H1 (cell line): ENCODE results near the gene BRPF3. TPM values are rescaled to one million over a fixed set of nuclear protein-coding genes. Genes with fewer than 3 reads are reported as not detected.

Experiments
- CTCF ChIA-PET: fragments of 300-600 bp; sonication (Branson Sonifier 250); formaldehyde crosslinking; loops from one replicate; lab custom pipeline; 2021; ENCODE audit not compliant: partially characterized antibody; lab: Charles Lee
- POLR2A ChIA-PET: fragments of 300-600 bp; sonication (Branson Sonifier 250); formaldehyde crosslinking; loops from one replicate; lab custom pipeline; 2021; ENCODE audit warnings: inconsistent platforms; ENCODE audit not compliant: partially characterized antibody; lab: Charles Lee
- DNase-seq, 2 experiments: peaks; one replicate each; pipeline versions ENCODE4 v3.0.0 to v3.0.0-alpha.2; 2010 to 2022; ENCODE audit warnings: low spot score in 2 of 2, low read depth in 1 of 2, mixed read lengths in 1 of 2
- FAIRE-seq: peaks from 2 replicates; lab custom pipeline; 2011; peaks lifted over from hg19 to GRCh38; lab: Jason Lieb, UNC
- H2AFZ ChIP-seq: 2 replicates; pipeline ENCODE4 v1.8.1; 2012; ENCODE audit warnings: low read length, inconsistent platforms
- H2AK5ac ChIP-seq: 2 replicates; pipeline ENCODE4 v1.6.1; 2013; ENCODE audit warnings: low read depth, low read length
- H2BK120ac ChIP-seq: replicated peaks from 2 replicates; pipeline ENCODE3; 2013; ENCODE audit warnings: low read depth, low read length, inconsistent platforms
- H2BK12ac ChIP-seq: 2 replicates; pipeline ENCODE4 v1.6.1; 2013; ENCODE audit warnings: low read depth, low read length
- H2BK15ac ChIP-seq: 2 replicates; pipeline ENCODE4 v1.6.1; 2013; ENCODE audit warnings: low read length
- H2BK20ac ChIP-seq: 2 replicates; pipeline ENCODE4 v1.6.1; 2013; ENCODE audit warnings: low read length
- H2BK5ac ChIP-seq: 2 replicates; pipeline ENCODE4 v1.6.1; 2013; ENCODE audit warnings: low read depth, low read length
- H3K14ac ChIP-seq: 2 replicates; pipeline ENCODE4 v1.6.1; 2013; ENCODE audit warnings: inconsistent platforms; ENCODE audit not compliant: insufficient read length
- H3K18ac ChIP-seq: 2 replicates; pipeline ENCODE4 v1.6.1; 2013; ENCODE audit warnings: low read length; ENCODE audit errors: extremely low read depth
- H3K23ac ChIP-seq: 2 replicates; pipeline ENCODE4 v1.6.1; 2013; ENCODE audit warnings: inconsistent platforms; ENCODE audit not compliant: insufficient read length
- H3K23me2 ChIP-seq: 2 replicates; pipeline ENCODE4 v1.6.1; 2013; ENCODE audit warnings: low read depth, low read length
- H3K27ac ChIP-seq: 2 replicates; pipeline ENCODE4 v1.6.1; 2011; ENCODE audit warnings: low read depth, low read length, inconsistent platforms
- H3K27me3 ChIP-seq, 4 experiments: replicated peaks in 1 of 4; 1 replicate in 1 of 4; 2 replicates in 3 of 4; pipeline versions ENCODE4 v1.6.1 to v1.8.1; 2011 to 2013; ENCODE audit warnings: low read length in 3 of 4, mild to moderate bottlenecking in 3 of 4, inconsistent platforms in 2 of 4, mixed read lengths in 2 of 4, moderate library complexity in 1 of 4; ENCODE audit not compliant: control insufficient read depth in 3 of 4, insufficient read depth in 3 of 4; ENCODE audit errors: extremely low read depth in 1 of 4
- H3K36me3 ChIP-seq, 4 experiments: 2 replicates each; pipeline versions ENCODE4 v1.6.1 to v1.8.1; 2011 to 2013; ENCODE audit warnings: mild to moderate bottlenecking in 4 of 4, low read length in 3 of 4, moderate library complexity in 2 of 4, control low read depth in 1 of 4, inconsistent platforms in 1 of 4; ENCODE audit not compliant: insufficient read depth in 4 of 4, control insufficient read depth in 2 of 4
- H3K4ac ChIP-seq: replicated peaks from 2 replicates; pipeline ENCODE3; 2013; ENCODE audit warnings: low read length, low read depth, mixed read lengths, inconsistent platforms; ENCODE audit not compliant: insufficient read length
- H3K4me1 ChIP-seq, 4 experiments: replicated peaks in 1 of 4; 1 replicate in 1 of 4; 2 replicates in 3 of 4; pipeline versions ENCODE4 v1.6.1 to v1.8.1; 2011 to 2013; ENCODE audit warnings: low read length in 3 of 4, inconsistent platforms in 2 of 4, mixed read lengths in 1 of 4; ENCODE audit not compliant: insufficient read depth in 4 of 4, control insufficient read depth in 3 of 4
- H3K4me2 ChIP-seq, 2 experiments: 2 replicates each; pipeline versions ENCODE4 v1.6.1 to v1.8.1; 2011 to 2013; ENCODE audit warnings: low read depth in 2 of 2, low read length in 2 of 2, control low read depth in 1 of 2, inconsistent platforms in 1 of 2, mild to moderate bottlenecking in 1 of 2; ENCODE audit not compliant: insufficient read depth in 1 of 2
- H3K4me3 ChIP-seq, 4 experiments: fragments of 200-600, 300-600 bp in 1 of 4; sonication (generic), shearing (Covaris generic), sonication (Bioruptor Twin) in 1 of 4; 2 replicates each; pipeline versions ENCODE4 v1.5.1 to v1.8.1; 2011 to 2016; ENCODE audit warnings: low read length in 4 of 4, low read depth in 3 of 4, control low read depth in 2 of 4, inconsistent platforms in 2 of 4, mild to moderate bottlenecking in 2 of 4, mixed read lengths in 1 of 4, moderate library complexity in 1 of 4; ENCODE audit not compliant: insufficient read depth in 2 of 4; ENCODE audit errors: extremely low read depth in 1 of 4
- H3K56ac ChIP-seq: replicated peaks from 2 replicates; pipeline ENCODE3; 2013; ENCODE audit warnings: low read depth, mild to moderate bottlenecking, mixed read lengths, low read length, inconsistent platforms; ENCODE audit not compliant: insufficient read length
- H3K79me1 ChIP-seq: 2 replicates; pipeline ENCODE4 v1.6.1; 2013; ENCODE audit warnings: low read depth, low read length, control low read depth
- H3K79me2 ChIP-seq, 2 experiments: 2 replicates each; pipeline versions ENCODE4 v1.6.1 to v1.8.1; 2012 to 2013; ENCODE audit warnings: low read length in 2 of 2, mild to moderate bottlenecking in 2 of 2, inconsistent platforms in 1 of 2; ENCODE audit not compliant: insufficient read depth in 2 of 2, control insufficient read depth in 1 of 2
- H3K9ac ChIP-seq, 4 experiments: replicated peaks in 1 of 4; 1 replicate in 1 of 4; 2 replicates in 3 of 4; pipeline versions ENCODE4 v1.6.1 to v1.8.1; 2011 to 2013; ENCODE audit warnings: low read depth in 3 of 4, low read length in 3 of 4, control low read depth in 2 of 4, mild to moderate bottlenecking in 2 of 4, moderate library complexity in 2 of 4, inconsistent platforms in 1 of 4; ENCODE audit errors: extremely low read depth in 1 of 4
- H3K9me3 ChIP-seq, 2 experiments: 2 replicates each; pipeline versions ENCODE4 v1.6.1 to v1.8.1; 2012 to 2013; ENCODE audit warnings: mild to moderate bottlenecking in 2 of 2, moderate library complexity in 2 of 2, control low read depth in 1 of 2, inconsistent platforms in 1 of 2, low read depth in 1 of 2, low read length in 1 of 2, mixed read lengths in 1 of 2; ENCODE audit not compliant: insufficient read depth in 2 of 2
- H4K20me1 ChIP-seq, 2 experiments: replicated peaks in 1 of 2; 2 replicates each; pipeline versions ENCODE3 to v1.8.1; 2011 to 2013; ENCODE audit warnings: inconsistent platforms in 2 of 2, low read length in 2 of 2, mild to moderate bottlenecking in 1 of 2; ENCODE audit not compliant: insufficient read depth in 2 of 2, control insufficient read depth in 1 of 2
- H4K5ac ChIP-seq: 2 replicates; pipeline ENCODE4 v1.6.1; 2013; ENCODE audit warnings: low read length, low read depth, mixed read lengths, inconsistent platforms; ENCODE audit not compliant: insufficient read length
- H4K8ac ChIP-seq: 2 replicates; pipeline ENCODE4 v1.8.0; 2013; ENCODE audit warnings: mild to moderate bottlenecking, moderate library complexity, low read length, inconsistent platforms; ENCODE audit not compliant: insufficient read depth; ENCODE audit errors: extremely low read depth
- H4K91ac ChIP-seq: replicated peaks from 2 replicates; pipeline ENCODE3; 2013; ENCODE audit warnings: low read length, mixed read lengths, inconsistent platforms; ENCODE audit not compliant: insufficient read length
- EP300 ChIP-seq, 2 experiments: IDR thresholded peaks; 1 replicate in 1 of 2; 2 replicates in 1 of 2; pipeline ENCODE4 v1.6.1; 2011 to 2012; ENCODE audit warnings: low read depth in 2 of 2, low read length in 2 of 2, mild to moderate bottlenecking in 2 of 2, borderline replicate concordance in 1 of 2, inconsistent platforms in 1 of 2, moderate library complexity in 1 of 2
- FOSL1 ChIP-seq: IDR thresholded peaks from 2 replicates; pipeline ENCODE4 v1.6.1; 2011; ENCODE audit warnings: mild to moderate bottlenecking, low read depth, low read length, moderate library complexity; ENCODE audit not compliant: insufficient read depth
- HDAC2 ChIP-seq, 2 experiments: fragments of 300-600 bp in 1 of 2; sonication (generic) in 1 of 2; IDR thresholded peaks; 2 replicates each; pipeline ENCODE4 v1.6.1; 2011 to 2012; ENCODE audit warnings: low read depth in 2 of 2, low read length in 2 of 2, mild to moderate bottlenecking in 2 of 2, moderate library complexity in 2 of 2, borderline replicate concordance in 1 of 2, inconsistent platforms in 1 of 2
- NANOG ChIP-seq: IDR thresholded peaks from 2 replicates; pipeline ENCODE4 v1.6.1; 2011; ENCODE audit warnings: low read length, low read depth, mild to moderate bottlenecking, inconsistent platforms; ENCODE audit not compliant: insufficient read depth, poor library complexity, severe bottlenecking
- NRF1 ChIP-seq: IDR thresholded peaks from 2 replicates; pipeline ENCODE4 v1.6.1; 2011; ENCODE audit warnings: mild to moderate bottlenecking, low read depth, low read length, improper control_type of control experiment
- POLR2A ChIP-seq, 2 experiments: IDR thresholded peaks; 1 replicate in 1 of 2; 2 replicates in 1 of 2; pipeline ENCODE4 v1.6.1; 2011; ENCODE audit warnings: low read depth in 2 of 2, low read length in 2 of 2, mild to moderate bottlenecking in 2 of 2; ENCODE audit errors: control extremely low read depth in 1 of 2
- SP1 ChIP-seq: IDR thresholded peaks from 2 replicates; pipeline ENCODE4 v1.6.1; 2011; ENCODE audit warnings: low read depth, low read length
- TAF1 ChIP-seq: IDR thresholded peaks from 2 replicates; pipeline ENCODE4 v1.6.1; 2011; ENCODE audit warnings: mild to moderate bottlenecking, low read depth, low read length
- polyA plus RNA-seq, 7 experiments: library from polyadenylated mRNA; depleted of rRNA in 3 of 7; stranded (reverse) in 5 of 7; unstranded in 2 of 7; fragments of >200 nt in 5 of 7; fragments of 200-250 nt in 2 of 7; gene quantifications; 1 replicate in 5 of 7; 2 replicates in 1 of 7; 4 replicates in 1 of 7; pipeline versions ENCODE4 v1.2.1 to v1.2.3, GENCODE V29; 2011 to 2013; ENCODE audit warnings: missing spikeins in 2 of 7, mixed read lengths in 2 of 7
- total RNA-seq: library from RNA; stranded (reverse); fragmentation: NEBNext Ultra II Directional; extraction: Animal tissue kit (Norgen Biotek cat#: 25700); gene quantifications from 2 replicates; pipeline ENCODE4 v1.2.1, GENCODE V29; 2021
- TF ChIP-seq, protein P1 (sequence below): IDR thresholded peaks from 2 replicates; pipeline ENCODE4 v1.6.1; 2012; ENCODE audit warnings: low read length, inconsistent platforms

The BRPF3 gene
- total and polyA plus RNA-seq, 2 of the 8 experiments (the other 6 are each of a cell fraction or from before 2014, with no cell fraction given), result 26.0 to 37.5 TPM

DNA sequence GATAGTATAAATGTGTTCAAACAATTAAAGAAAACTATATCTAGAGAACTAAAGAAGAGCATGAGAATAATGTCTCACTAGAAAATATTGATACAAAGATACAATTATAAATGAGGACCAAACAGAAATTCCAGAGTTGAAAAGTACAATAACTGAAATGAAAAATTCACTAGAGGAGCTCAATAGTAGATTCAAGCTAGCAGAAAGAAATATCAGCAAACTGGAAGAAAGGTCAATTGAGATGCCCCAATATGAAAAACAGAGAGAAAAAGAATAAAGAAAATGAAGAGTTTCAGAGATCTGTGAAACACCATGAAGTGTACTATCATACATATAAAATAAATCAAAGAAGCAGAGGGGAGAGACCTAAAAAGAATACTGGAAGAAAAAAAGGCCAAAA lies 18.0 kb upstream of the BRPF3 start:
- POLR2A ChIA-PET, result interaction anchor here (1.3 kb wide), 1 partner anchor 26 kb away, joined by 4 read pairs; no protein-coding TSS in a partner anchor

More for the DNA sequence above, 18.0 kb upstream of the BRPF3 start:
- no peak overlapping the region for H2BK5ac ChIP-seq
- H2BK120ac ChIP-seq, result no peak overlapping the region
- no peaks in the 10 kb centered on the region for H3K36me3 ChIP-seq
- H3K56ac ChIP-seq, result no peak overlapping the region
- no peak overlapping the region for H3K23ac ChIP-seq
- H3K27ac ChIP-seq, result no peak overlapping the region
- H3K14ac ChIP-seq, result no peak overlapping the region
- no peak overlapping the region for H2BK12ac ChIP-seq
- DNase-seq, result no peak
- CTCF ChIA-PET, result interaction anchor here (0.7 kb wide), 1 partner anchor 57 kb away, joined by 3 read pairs; no protein-coding TSS in a partner anchor
- TF ChIP-seq POLR2A (IDR thresholded peaks at IDR 0.05; ENCODE audit: control extremely low read depth in 1 of 2, low read depth in 2 of 2, low read length in 2 of 2), result no peak
- TF ChIP-seq, protein P1, sequence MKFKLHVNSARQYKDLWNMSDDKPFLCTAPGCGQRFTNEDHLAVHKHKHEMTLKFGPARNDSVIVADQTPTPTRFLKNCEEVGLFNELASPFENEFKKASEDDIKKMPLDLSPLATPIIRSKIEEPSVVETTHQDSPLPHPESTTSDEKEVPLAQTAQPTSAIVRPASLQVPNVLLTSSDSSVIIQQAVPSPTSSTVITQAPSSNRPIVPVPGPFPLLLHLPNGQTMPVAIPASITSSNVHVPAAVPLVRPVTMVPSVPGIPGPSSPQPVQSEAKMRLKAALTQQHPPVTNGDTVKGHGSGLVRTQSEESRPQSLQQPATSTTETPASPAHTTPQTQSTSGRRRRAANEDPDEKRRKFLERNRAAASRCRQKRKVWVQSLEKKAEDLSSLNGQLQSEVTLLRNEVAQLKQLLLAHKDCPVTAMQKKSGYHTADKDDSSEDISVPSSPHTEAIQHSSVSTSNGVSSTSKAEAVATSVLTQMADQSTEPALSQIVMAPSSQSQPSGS, result no peak
- TF ChIP-seq EP300 (IDR thresholded peaks at IDR 0.05; ENCODE audit: borderline replicate concordance in 1 of 2, low read depth in 2 of 2, low read length in 2 of 2), result no peak
- no peak for TF ChIP-seq TAF1
- TF ChIP-seq HDAC2 (IDR thresholded peaks at IDR 0.05; ENCODE audit: borderline replicate concordance in 1 of 2, low read depth in 2 of 2, low read length in 2 of 2), result no peak
- TF ChIP-seq NANOG, result no peak
- no peak for TF ChIP-seq FOSL1
- no peak for TF ChIP-seq SP1
- no peak for TF ChIP-seq NRF1
- no peak overlapping the region for H4K91ac ChIP-seq
- H3K9ac ChIP-seq, result no peak overlapping the region
- no peaks in the 10 kb centered on the region for H3K4me1 ChIP-seq
- H3K23me2 ChIP-seq, result no peaks in the 10 kb centered on the region
- H2BK20ac ChIP-seq, result no peak overlapping the region
- no peak for FAIRE-seq
- no peak overlapping the region for H3K4me2 ChIP-seq
- H3K79me2 ChIP-seq, result no peaks in the 10 kb centered on the region
- H2BK15ac ChIP-seq, result no peak overlapping the region
- H3K4ac ChIP-seq, result no peak overlapping the region
- no peak overlapping the region for H3K18ac ChIP-seq
- no peak overlapping the region for H4K8ac ChIP-seq
- no peaks in the 10 kb centered on the region for H4K20me1 ChIP-seq
- no peak overlapping the region for H2AK5ac ChIP-seq
- H3K27me3 ChIP-seq, result no peaks in the 10 kb centered on the region
- no peak overlapping the region for H3K4me3 ChIP-seq
- H3K9me3 ChIP-seq, result peaks cover 3 to 7% of the 10 kb centered on the region in 2 experiments; a peak in 3 of 4 replicates
- no peaks in the 10 kb centered on the region for H3K79me1 ChIP-seq
- no peak overlapping the region for H2AFZ ChIP-seq
- H4K5ac ChIP-seq, result no peak overlapping the region
